ENCODE results near the gene RAB9B. TPM values are rescaled to one million over a fixed set of nuclear protein-coding genes. Genes with fewer than 3 reads are reported as not detected.

Gene RAB9B
- total RNA-seq, 1 donor from 2014 or later = 2.4 TPM

DNA sequence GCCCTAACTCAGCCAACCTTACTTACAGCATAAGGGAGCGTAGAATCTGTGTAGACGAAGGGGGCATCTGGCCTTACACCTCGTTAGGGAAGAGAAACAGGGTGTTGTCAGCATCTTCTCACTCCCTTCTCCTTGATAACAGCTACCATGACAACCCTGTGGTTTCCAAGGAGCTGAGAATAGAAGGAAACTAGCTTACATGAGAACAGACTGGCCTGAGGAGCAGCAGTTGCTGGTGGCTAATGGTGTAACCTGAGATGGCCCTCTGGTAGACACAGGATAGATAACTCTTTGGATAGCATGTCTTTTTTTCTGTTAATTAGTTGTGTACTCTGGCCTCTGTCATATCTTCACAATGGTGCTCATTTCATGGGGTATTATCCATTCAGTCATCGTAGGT is 40.8 kb downstream of the RAB9B start:
- no peaks in the 10 kb centered on the region for H3K27me3 Mint-ChIP-seq (ENCODE audit: unreplicated experiment)
- H3K4me1 Mint-ChIP-seq (ENCODE audit: unreplicated experiment) = peaks cover 19% of the 10 kb centered on the region
- no peaks in the 10 kb centered on the region for H3K36me3 Mint-ChIP-seq (ENCODE audit: unreplicated experiment)
- H3K9me3 Mint-ChIP-seq (ENCODE audit: unreplicated experiment) = peaks cover 8% of the 10 kb centered on the region
- no peak overlapping the region for H3K27ac Mint-ChIP-seq (ENCODE audit: unreplicated experiment)
- TF ChIP-seq, protein P1, sequence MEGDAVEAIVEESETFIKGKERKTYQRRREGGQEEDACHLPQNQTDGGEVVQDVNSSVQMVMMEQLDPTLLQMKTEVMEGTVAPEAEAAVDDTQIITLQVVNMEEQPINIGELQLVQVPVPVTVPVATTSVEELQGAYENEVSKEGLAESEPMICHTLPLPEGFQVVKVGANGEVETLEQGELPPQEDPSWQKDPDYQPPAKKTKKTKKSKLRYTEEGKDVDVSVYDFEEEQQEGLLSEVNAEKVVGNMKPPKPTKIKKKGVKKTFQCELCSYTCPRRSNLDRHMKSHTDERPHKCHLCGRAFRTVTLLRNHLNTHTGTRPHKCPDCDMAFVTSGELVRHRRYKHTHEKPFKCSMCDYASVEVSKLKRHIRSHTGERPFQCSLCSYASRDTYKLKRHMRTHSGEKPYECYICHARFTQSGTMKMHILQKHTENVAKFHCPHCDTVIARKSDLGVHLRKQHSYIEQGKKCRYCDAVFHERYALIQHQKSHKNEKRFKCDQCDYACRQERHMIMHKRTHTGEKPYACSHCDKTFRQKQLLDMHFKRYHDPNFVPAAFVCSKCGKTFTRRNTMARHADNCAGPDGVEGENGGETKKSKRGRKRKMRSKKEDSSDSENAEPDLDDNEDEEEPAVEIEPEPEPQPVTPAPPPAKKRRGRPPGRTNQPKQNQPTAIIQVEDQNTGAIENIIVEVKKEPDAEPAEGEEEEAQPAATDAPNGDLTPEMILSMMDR (IDR thresholded peaks at IDR 0.05) = no peak
- H3K4me3 Mint-ChIP-seq (ENCODE audit: unreplicated experiment) = no peak overlapping the region
- DNase-seq (ENCODE audit: extremely low spot score, unreplicated experiment) = no peak

DNA sequence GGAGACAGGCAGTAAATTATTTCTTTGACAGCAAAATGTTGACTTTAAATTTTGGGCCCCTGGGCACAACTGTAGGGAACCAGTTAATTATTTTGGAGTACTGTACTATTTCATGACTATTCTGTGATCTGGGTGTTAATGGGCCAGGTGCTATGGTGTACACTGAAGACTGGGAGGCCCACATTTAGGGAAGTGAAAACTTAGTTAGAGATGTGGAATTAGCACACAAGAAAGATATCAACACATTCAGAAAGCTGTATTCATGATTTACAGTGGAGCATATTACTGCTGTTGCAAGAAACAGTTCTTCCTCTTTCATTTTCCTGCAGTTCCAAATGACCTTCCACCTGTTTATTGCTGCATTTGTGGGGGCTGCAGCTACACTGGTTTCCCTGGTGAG is 43.1 kb downstream of the RAB9B start:
- Mint-ChIP-seq H3K4me3 (ENCODE audit: unreplicated experiment) (no peak overlapping the region), H3K4me1 (ENCODE audit: unreplicated experiment) (peaks cover 19% of the 10 kb centered on the region)

DNA sequence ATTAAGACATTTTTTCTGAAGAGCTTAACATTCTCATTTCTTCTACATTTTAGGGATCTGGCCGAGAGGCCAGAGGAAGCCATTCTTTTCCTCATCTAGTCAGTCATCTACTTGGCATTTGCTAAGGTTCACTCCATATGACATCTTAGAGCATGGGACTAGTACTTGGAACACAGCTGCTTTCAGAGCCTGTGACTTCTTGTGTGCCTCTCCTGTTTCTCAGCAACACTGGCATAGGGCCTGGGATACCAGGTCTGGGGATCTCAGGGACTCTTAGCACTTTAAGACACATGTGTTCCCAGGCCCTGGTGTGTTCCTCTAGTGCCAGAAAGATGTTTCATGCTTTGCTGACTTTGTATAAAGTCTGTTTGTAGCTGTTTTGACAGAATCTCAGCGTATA is 48.1 kb downstream of the RAB9B start:
- TF ChIP-seq, protein P1 (IDR thresholded peaks at IDR 0.05) = no peak
- Mint-ChIP-seq H3K36me3 (ENCODE audit: unreplicated experiment) (no peaks in the 10 kb centered on the region), H3K4me1 (ENCODE audit: unreplicated experiment) (no peaks in the 10 kb centered on the region), H3K27ac (ENCODE audit: unreplicated experiment) (no peak overlapping the region), H3K27me3 (ENCODE audit: unreplicated experiment) (no peaks in the 10 kb centered on the region), H3K9me3 (ENCODE audit: unreplicated experiment) (peaks cover 2% of the 10 kb centered on the region), H3K4me3 (ENCODE audit: unreplicated experiment) (no peak overlapping the region)
- DNase-seq (ENCODE audit: extremely low spot score, unreplicated experiment) = no peak

More for the DNA sequence above, 43.1 kb downstream of the RAB9B start:
- TF ChIP-seq, protein P1 (IDR thresholded peaks at IDR 0.05) = no peak
- Mint-ChIP-seq H3K27me3 (ENCODE audit: unreplicated experiment) (no peaks in the 10 kb centered on the region), H3K27ac (ENCODE audit: unreplicated experiment) (no peak overlapping the region), H3K36me3 (ENCODE audit: unreplicated experiment) (no peaks in the 10 kb centered on the region), H3K9me3 (ENCODE audit: unreplicated experiment) (peaks cover 8% of the 10 kb centered on the region)
- no peak for DNase-seq (ENCODE audit: extremely low spot score, unreplicated experiment)

DNA sequence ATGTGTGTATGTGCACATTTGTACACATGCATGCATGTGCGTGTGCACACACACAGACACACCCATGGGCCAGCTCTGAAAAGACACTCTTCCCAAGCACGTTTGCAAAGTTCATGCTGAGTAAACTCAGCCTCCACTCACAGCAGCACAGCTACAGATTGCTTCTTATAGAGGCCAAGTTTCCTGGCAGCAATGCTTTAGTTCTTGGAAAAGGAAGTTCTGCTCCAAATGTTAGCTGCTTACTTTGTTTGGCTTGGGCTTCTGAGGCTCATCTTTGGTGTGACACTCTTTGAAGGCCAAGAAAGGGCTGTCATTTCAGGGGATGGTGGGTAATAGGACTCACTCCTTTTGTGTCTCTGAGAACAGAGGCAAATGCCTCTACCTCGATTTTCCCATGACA is 48.9 kb downstream of the RAB9B start:
- Mint-ChIP-seq H3K4me1 (ENCODE audit: unreplicated experiment) (no peaks in the 10 kb centered on the region), H3K4me3 (ENCODE audit: unreplicated experiment) (no peak overlapping the region), H3K36me3 (ENCODE audit: unreplicated experiment) (no peaks in the 10 kb centered on the region), H3K27me3 (ENCODE audit: unreplicated experiment) (no peaks in the 10 kb centered on the region), H3K27ac (ENCODE audit: unreplicated experiment) (no peak overlapping the region), H3K9me3 (ENCODE audit: unreplicated experiment) (no peaks in the 10 kb centered on the region)
- TF ChIP-seq, protein P1 (IDR thresholded peaks at IDR 0.05) = no peak
- no peak for DNase-seq (ENCODE audit: extremely low spot score, unreplicated experiment)

DNA sequence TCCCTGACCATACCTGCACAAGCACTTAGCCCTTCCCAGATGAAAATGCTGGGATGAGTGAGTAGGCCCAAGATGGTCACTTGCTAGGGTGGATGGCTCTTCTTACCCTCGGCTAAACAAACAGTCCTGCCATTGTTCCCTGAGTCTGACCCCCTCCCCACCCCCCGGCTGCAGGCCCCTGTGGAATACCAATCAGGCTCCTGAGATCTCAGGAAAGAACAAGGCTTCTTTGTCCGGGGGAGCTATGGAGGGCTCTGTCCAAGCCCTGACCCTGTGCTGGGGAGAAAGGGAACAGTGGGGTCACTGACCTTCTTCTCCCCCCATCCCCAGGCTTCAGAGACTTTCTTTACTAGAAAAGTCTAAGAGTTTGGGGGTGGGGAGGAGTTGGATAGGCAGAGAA is 49.4 kb downstream of the RAB9B start:
- Mint-ChIP-seq H3K36me3 (ENCODE audit: unreplicated experiment) (no peaks in the 10 kb centered on the region), H3K27me3 (ENCODE audit: unreplicated experiment) (no peaks in the 10 kb centered on the region), H3K4me1 (ENCODE audit: unreplicated experiment) (no peaks in the 10 kb centered on the region), H3K9me3 (ENCODE audit: unreplicated experiment) (no peaks in the 10 kb centered on the region), H3K27ac (ENCODE audit: unreplicated experiment) (no peak overlapping the region), H3K4me3 (ENCODE audit: unreplicated experiment) (no peak overlapping the region)
- no peak for DNase-seq (ENCODE audit: extremely low spot score, unreplicated experiment)
- TF ChIP-seq, protein P1 (IDR thresholded peaks at IDR 0.05) = no peak
